PFSK-1 (cell line): Measurements from ENCODE around the gene SLC8A1.

ENCODE experiments used
- FOXP2 ChIP-seq: optimal IDR thresholded peaks from 2 replicates; pipeline ENCODE3; 2011; ENCODE audit warnings: borderline replicate concordance, control low read depth, inconsistent platforms; ENCODE audit not compliant: insufficient read depth; ENCODE audit errors: extremely low read length, extremely low read depth
- POLR2AphosphoS5 ChIP-seq: IDR thresholded peaks from 2 replicates; pipeline ENCODE4 v1.6.1; 2012; ENCODE audit warnings: low read depth, mild to moderate bottlenecking, control low read depth, low read length, moderate library complexity
- REST ChIP-seq, 2 experiments: IDR thresholded peaks; 2 replicates each; pipeline versions ENCODE4 v1.6.1 to v1.8.0; 2011 to 2012; ENCODE audit warnings: low read depth in 2 of 2, low read length in 2 of 2, control low read depth in 1 of 2, inconsistent platforms in 1 of 2, mild to moderate bottlenecking in 1 of 2, moderate library complexity in 1 of 2; ENCODE audit not compliant: insufficient read depth in 1 of 2
- SIN3A ChIP-seq: IDR thresholded peaks from 2 replicates; pipeline ENCODE4 v1.6.1; 2012; ENCODE audit warnings: mild to moderate bottlenecking, low read length, moderate library complexity, borderline replicate concordance; ENCODE audit not compliant: insufficient read depth
- TAF1 ChIP-seq: IDR thresholded peaks from 2 replicates; pipeline ENCODE4 v1.6.1; 2012; ENCODE audit warnings: low read length, control low read depth, borderline replicate concordance; ENCODE audit not compliant: insufficient read depth

Gene SLC8A1

GRCh38 chr2:40394597-40394996 lies 57.3 kb downstream of the SLC8A1 start:
- no peak for TF ChIP-seq REST (IDR thresholded peaks at IDR 0.05; ENCODE audit: insufficient read depth in 1 of 2, low read depth in 2 of 2, low read length in 2 of 2)
- TF ChIP-seq FOXP2, result no peak
- no peak for TF ChIP-seq POLR2AphosphoS5
- no peak for TF ChIP-seq TAF1
- TF ChIP-seq SIN3A, result no peak

- TF ChIP-seq SIN3A (no peak), POLR2AphosphoS5 (no peak), FOXP2 (no peak), REST (IDR thresholded peaks at IDR 0.05; ENCODE audit: insufficient read depth in 1 of 2, low read depth in 2 of 2, low read length in 2 of 2) (no peak), TAF1 (no peak)
These were observed 57.9 kb downstream of the SLC8A1 start for GRCh38 chr2:40394031-40394430.

GRCh38 chr2:40388161-40388560 lies 63.7 kb downstream of the SLC8A1 start:
- TF ChIP-seq REST (IDR thresholded peaks at IDR 0.05; ENCODE audit: insufficient read depth in 1 of 2, low read depth in 2 of 2, low read length in 2 of 2) (no peak), SIN3A (no peak), POLR2AphosphoS5 (no peak), FOXP2 (no peak), TAF1 (no peak)

GRCh38 chr2:40386177-40386576 lies 65.7 kb downstream of the SLC8A1 start:
- TF ChIP-seq POLR2AphosphoS5, result no peak
- no peak for TF ChIP-seq TAF1
- no peak for TF ChIP-seq FOXP2
- no peak for TF ChIP-seq SIN3A
- no peak for TF ChIP-seq REST (IDR thresholded peaks at IDR 0.05; ENCODE audit: insufficient read depth in 1 of 2, low read depth in 2 of 2, low read length in 2 of 2)

GRCh38 chr2:40384714-40385113 lies 67.2 kb downstream of the SLC8A1 start:
- TF ChIP-seq POLR2AphosphoS5 (no peak), REST (IDR thresholded peaks at IDR 0.05; ENCODE audit: insufficient read depth in 1 of 2, low read depth in 2 of 2, low read length in 2 of 2) (no peak), SIN3A (no peak), TAF1 (no peak), FOXP2 (no peak)
